NCI-H2196 (cell line): ENCODE measurements around the gene FXYD3.
"Not testable (repeated sequence)": the region's sequence is repeated elsewhere in the genome, so short reads cannot be mapped to it uniquely, and the experiment has no call there.

Experiments used
- DNase-seq: peaks from one replicate; lab custom pipeline; 2025; ENCODE audit not compliant: unreplicated experiment; lab: John Stamatoyannopoulos, UW

The FXYD3 gene

GRCh38 chr19:35123573-35123972 lies 8.0 kb downstream of the FXYD3 start:
- DNase-seq, result no peak

GRCh38 chr19:35124098-35125060 lies 8.8 kb downstream of the FXYD3 start:
- DNase-seq, result peak; percentile 95

- DNase-seq, result no peak
These were observed 9.7 kb downstream of the FXYD3 start for GRCh38 chr19:35125270-35125717.

- DNase-seq, result no peak
These were observed 10.4 kb downstream of the FXYD3 start for GRCh38 chr19:35125749-35126623.

GRCh38 chr19:35126624-35126959 lies 11.0 kb downstream of the FXYD3 start:
- DNase-seq, result no peak

- no peak for DNase-seq
These were observed 12.2 kb downstream of the FXYD3 start for GRCh38 chr19:35127871-35128270.

DNA sequence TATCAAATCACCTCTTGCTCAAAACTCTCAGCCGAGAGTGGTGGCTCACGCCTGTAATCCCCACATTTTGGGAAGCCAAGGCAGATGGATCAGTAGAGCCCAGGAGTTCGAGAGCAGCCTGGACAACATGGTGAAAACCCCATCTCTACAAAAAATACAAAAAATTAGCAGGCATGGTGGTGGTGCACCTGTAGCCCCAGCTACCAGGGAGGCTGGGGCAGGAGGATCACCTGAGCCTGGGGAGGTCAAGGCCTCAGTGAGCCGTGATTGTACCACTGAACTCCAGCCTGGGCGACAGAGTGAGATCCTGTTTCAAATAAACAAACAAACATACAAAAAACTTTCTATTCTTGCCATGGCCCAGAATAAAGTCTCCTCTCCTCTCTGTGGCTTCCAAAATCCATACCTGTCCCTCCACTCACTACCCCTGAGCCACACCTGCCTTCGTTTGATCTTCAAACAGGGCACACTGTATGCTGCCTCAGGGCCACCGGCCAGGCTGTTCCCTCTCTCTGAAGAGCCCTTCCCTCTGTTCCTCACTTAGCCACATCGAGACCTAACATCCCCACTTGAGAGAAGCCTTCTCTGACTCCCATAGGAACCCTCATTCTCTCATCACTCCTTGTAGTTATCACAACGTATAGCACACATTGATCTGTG lies 12.9 kb downstream of the FXYD3 start:
- DNase-seq, result no peak

DNA sequence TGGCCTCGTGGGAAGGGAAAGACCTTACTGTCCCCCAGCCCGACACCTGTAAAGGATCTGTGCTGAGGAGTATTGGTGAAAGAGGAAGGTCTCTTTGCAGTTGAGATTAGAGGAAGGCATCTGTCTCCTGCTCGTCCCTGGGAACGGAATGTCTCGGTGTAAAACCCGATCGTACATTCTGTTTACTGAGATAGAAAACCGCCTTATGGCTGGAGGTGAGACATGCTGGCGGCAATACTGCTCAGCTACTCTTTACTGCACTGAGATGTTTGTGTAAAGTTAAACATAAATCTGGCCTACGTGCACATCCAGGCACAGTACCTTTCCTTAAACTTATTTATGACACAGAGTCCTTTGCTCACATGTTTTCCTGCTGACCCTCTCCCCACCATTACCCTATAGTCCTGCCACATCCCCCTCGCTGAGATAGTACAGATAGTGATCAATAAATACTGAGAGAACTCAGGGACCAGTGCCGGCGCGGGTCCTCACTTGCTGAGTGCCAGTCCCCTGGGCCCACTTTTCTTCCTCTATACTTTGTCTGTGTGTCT lies 14.2 kb downstream of the FXYD3 start:
- DNase-seq, result not testable (repeated sequence)

GRCh38 chr19:35130761-35131720 lies 15.4 kb downstream of the FXYD3 start:
- no peak for DNase-seq

GRCh38 chr19:35132254-35132653 lies 16.6 kb downstream of the FXYD3 start:
- no peak for DNase-seq

GRCh38 chr19:35133826-35134225 lies 18.2 kb downstream of the FXYD3 start:
- no peak for DNase-seq

DNA sequence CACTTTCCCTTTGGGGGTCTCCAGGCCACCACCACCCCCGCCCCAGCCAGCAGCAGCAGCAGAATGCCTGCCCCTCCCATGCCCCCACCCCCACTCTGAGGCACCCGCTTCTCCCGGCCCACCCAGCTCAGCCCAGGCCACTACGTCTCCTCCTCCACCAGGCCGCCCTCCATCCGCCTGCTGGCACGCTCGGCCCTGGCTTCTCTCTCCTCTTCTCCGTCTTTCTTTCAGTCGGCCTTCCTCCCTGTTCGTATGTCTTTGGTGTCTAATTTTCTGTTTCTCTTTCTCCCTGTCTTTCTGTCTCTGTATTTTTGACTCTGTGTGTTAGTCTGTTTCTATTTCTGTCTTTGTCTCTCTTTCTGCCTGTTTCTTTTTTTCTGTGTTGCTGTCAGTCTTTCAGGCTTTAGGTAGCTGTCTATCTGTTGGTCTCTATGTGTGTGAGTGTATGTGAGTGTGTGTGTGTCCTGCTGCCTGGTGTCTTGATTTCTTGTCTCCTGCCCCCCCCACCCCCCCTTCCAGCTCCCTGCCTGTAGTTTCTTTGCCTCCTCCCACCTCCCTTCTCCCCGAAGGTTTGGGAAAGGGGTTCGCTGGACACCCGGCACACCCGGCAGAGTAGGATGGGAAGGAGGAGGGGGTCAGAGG lies 19.1 kb downstream of the FXYD3 start, which contains the start of gene LGI4:
Gene LGI4, minus strand, starts transcription at position 459 of the 642 bp plus-strand sequence. Its CDS starts 379 bp downstream, at position 80.
- DNase-seq, result no peak

DNA sequence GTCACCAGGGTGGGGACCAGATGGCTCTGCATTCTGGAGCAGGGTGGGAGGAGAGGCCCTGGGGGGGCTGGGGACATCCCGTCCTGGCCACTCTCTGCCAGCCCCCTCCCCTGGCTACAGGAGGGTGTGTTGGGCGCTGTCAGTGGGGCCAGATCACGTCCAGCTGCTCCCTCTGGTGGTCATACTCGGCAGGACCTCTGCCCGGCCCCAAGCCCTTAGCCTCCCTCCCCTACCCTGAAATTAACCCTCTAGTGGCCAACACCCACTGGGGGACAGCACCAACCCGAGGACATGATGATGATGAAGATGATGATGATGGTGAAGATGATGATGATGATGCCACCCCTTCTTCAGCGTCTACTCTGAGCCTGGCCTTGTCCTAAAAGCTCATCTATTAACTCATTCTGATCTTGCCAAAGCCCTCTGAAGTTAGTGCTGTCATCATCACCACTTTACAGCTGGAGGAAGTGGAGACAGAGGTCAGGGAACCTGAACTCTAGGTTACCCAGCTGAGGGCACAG lies 19.8 kb downstream of the FXYD3 start:
- peak; percentile 80 for DNase-seq

DNA sequence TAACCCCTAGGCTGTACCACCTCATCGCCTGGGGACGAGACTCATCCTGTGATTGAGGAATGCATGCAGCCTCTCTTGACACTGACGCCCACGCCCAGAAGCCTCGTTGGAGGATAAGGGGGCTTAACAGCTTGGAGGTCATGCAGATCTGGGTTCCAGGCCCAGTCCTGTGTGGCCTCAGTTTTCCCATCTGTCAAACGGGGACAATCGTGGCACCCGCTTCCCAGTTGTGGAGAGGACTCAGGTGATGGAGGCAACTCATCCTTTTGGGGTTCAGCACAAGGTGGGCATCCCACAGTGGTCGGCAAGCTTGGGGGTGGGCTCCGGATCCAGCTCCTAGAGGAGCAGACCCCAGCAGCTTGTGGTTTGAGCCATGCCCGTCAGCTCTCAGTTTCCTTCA lies 20.6 kb downstream of the FXYD3 start:
- no peak for DNase-seq

- DNase-seq, result no peak
These were observed 21.5 kb downstream of the FXYD3 start for GRCh38 chr19:35136977-35137702.

GRCh38 chr19:35138305-35138892 lies 22.8 kb downstream of the FXYD3 start, which contains the start of gene FXYD1:
Gene FXYD1 (plus strand): TSS chr19:35138824. CDS start chr19:35140080, 1,256 bp downstream.
- no peak for DNase-seq

- DNase-seq, result no peak
These were observed 24.8 kb downstream of the FXYD3 start for GRCh38 chr19:35140207-35140961.
